ENCODE results near the gene PPFIA1. TPM values are rescaled to one million over a fixed set of nuclear protein-coding genes. Genes with fewer than 3 reads are reported as not detected.
A peak's percentile ranks its signal among the peaks of the same experiment; 100 is the strongest.
"Not testable (repeated sequence)": the region's sequence is repeated elsewhere in the genome, so short reads cannot be mapped to it uniquely, and the experiment has no call there.

PPFIA1 gene
- total RNA-seq, 1 experiment from 2014 or later: 86.8 TPM

GRCh38 chr11:70252844-70253243 lies 17.6 kb upstream of the PPFIA1 start:
- peaks cover 9% of the 10 kb centered on the region; the same call in 1 of the 2 replicates for H3F3A ChIP-seq (ENCODE audit: insufficient read depth, low read depth)
- POLR2A ChIA-PET (ENCODE audit: unreplicated experiment): no interaction called here
- H2AFZ ChIP-seq: no peak overlapping the region
- H3K79me2 ChIP-seq (ENCODE audit: low read depth): no peaks in the 10 kb centered on the region
- BruUV-seq (replicated peaks): no TSS peak
- H3K27ac ChIP-seq: no peak overlapping the region
- no peaks in the 10 kb centered on the region for H4K20me1 ChIP-seq (ENCODE audit: insufficient read depth)
- H3K27me3 ChIP-seq (ENCODE audit: insufficient read depth, low read depth): no peaks in the 10 kb centered on the region
- peaks cover 4% of the 10 kb centered on the region for H3K4me1 ChIP-seq (replicated peaks; ENCODE audit: insufficient read depth)
- CTCF ChIA-PET: no interaction called here
- intact Hi-C loops (cut with micrococcal nuclease; ENCODE audit: unreplicated experiment): no loop called here
- no peak overlapping the region for H3K4me3 ChIP-seq
- no peak for DNase-seq
- no peaks in the 10 kb centered on the region for H3K9me2 ChIP-seq (ENCODE audit: insufficient read depth)
- H3K9me3 ChIP-seq (ENCODE audit: insufficient read depth, low read depth): no peaks in the 10 kb centered on the region
- TF ChIP-seq CTCF (conservative IDR thresholded peaks at IDR 0.05) (no peak), EZH2 (IDR thresholded peaks at IDR 0.05; ENCODE audit: low read depth) (no peak)
- H3K36me3 ChIP-seq (ENCODE audit: low read depth): no peaks in the 10 kb centered on the region
- H3K4me2 ChIP-seq: no peak overlapping the region

- no peaks in the 10 kb centered on the region for H3K27me3 ChIP-seq (ENCODE audit: insufficient read depth, low read depth)
- H3F3A ChIP-seq (ENCODE audit: insufficient read depth, low read depth): 0 out of 2 replicates have a peak, but pooled peaks cover 5% of the 10 kb centered on the region
- H3K4me2 ChIP-seq: no peak overlapping the region
- intact Hi-C loops (cut with micrococcal nuclease; ENCODE audit: unreplicated experiment): no loop called here
- no peak overlapping the region for H3K4me3 ChIP-seq
- no peaks in the 10 kb centered on the region for H3K9me2 ChIP-seq (ENCODE audit: insufficient read depth)
- no peak overlapping the region for H3K27ac ChIP-seq
- H3K36me3 ChIP-seq (ENCODE audit: low read depth): no peaks in the 10 kb centered on the region
- ChIA-PET POLR2A (ENCODE audit: unreplicated experiment) (interaction anchor here (0.5 kb wide), 1 partner anchor 76 kb away, joined by 4 read pairs; no protein-coding TSS in a partner anchor), CTCF (no interaction called here)
- H3K79me2 ChIP-seq (ENCODE audit: low read depth): no peaks in the 10 kb centered on the region
- TF ChIP-seq EZH2 (IDR thresholded peaks at IDR 0.05; ENCODE audit: low read depth) (no peak), CTCF (conservative IDR thresholded peaks at IDR 0.05) (no peak)
- BruUV-seq (replicated peaks): no TSS peak
- H2AFZ ChIP-seq: no peak overlapping the region
- no peaks in the 10 kb centered on the region for H3K9me3 ChIP-seq (ENCODE audit: insufficient read depth, low read depth)
- H3K4me1 ChIP-seq (replicated peaks; ENCODE audit: insufficient read depth): peaks cover 14% of the 10 kb centered on the region; the same call in 1 of the 2 replicates
- DNase-seq: no peak
- H4K20me1 ChIP-seq (ENCODE audit: insufficient read depth): no peaks in the 10 kb centered on the region
Observed at GRCh38 chr11:70255477-70256116, 14.9 kb upstream of the PPFIA1 start.

GRCh38 chr11:70259077-70259476 lies 11.4 kb upstream of the PPFIA1 start:
- H4K20me1 ChIP-seq (ENCODE audit: insufficient read depth); intact Hi-C loops (cut with micrococcal nuclease; ENCODE audit: unreplicated experiment); H2AFZ ChIP-seq; H3K4me3 ChIP-seq; H3K4me2 ChIP-seq; H3K27me3 ChIP-seq (ENCODE audit: insufficient read depth, low read depth); H3K9me3 ChIP-seq (ENCODE audit: insufficient read depth, low read depth); BruUV-seq (replicated peaks); H3K79me2 ChIP-seq (ENCODE audit: low read depth); H3K9me2 ChIP-seq (ENCODE audit: insufficient read depth); H3K36me3 ChIP-seq (ENCODE audit: low read depth): not testable (repeated sequence)
- ChIA-PET POLR2A (ENCODE audit: unreplicated experiment) (interaction anchor here (0.7 kb wide), 1 partner anchor 16 kb away, joined by 3 read pairs; no protein-coding TSS in a partner anchor), CTCF (interaction anchor here (0.6 to 0.7 kb wide), 3 partner anchors 42 to 412 kb away, joined by 3 to 7 read pairs (median 6); no protein-coding TSS in a partner anchor)
- H3K27ac ChIP-seq: peak overlapping the region; percentile 18; the same call in 1 of the 2 replicates
- peak in 1 of 2 experiments; percentile 76 for DNase-seq
- peaks cover 12% of the 10 kb centered on the region; the same call in 1 of the 2 replicates for H3F3A ChIP-seq (ENCODE audit: insufficient read depth, low read depth)
- peaks cover 22% of the 10 kb centered on the region; the same call in 1 of the 2 replicates for H3K4me1 ChIP-seq (replicated peaks; ENCODE audit: insufficient read depth)
